HG02610 (cell line): ENCODE results near the gene UBE2D1.

Experiments used
- ATAC-seq: cut with Tn5 transposase; IDR thresholded peaks from one replicate; pipeline ENCODE4 v1.9.1; 2021; ENCODE audit warnings: mild to moderate bottlenecking, moderate library complexity; ENCODE audit not compliant: unreplicated experiment

Gene UBE2D1

GRCh38 chr10:58334817-58335305 is at the start of gene UBE2D1:
TSS of gene UBE2D1 (plus strand) at chr10:58335006. CDS start at chr10:58335202, 196 bp downstream.
- peak; percentile 99 for ATAC-seq

GRCh38 chr10:58291538-58292174 is 43.1 kb upstream of the UBE2D1 start:
- peak; percentile 77 for ATAC-seq

GRCh38 chr10:58293989-58294388 is 40.8 kb upstream of the UBE2D1 start:
- ATAC-seq = no peak

- ATAC-seq = peak; percentile 86
These were observed 35.2 kb upstream of the UBE2D1 start for GRCh38 chr10:58299580-58299979.

GRCh38 chr10:58300676-58301075 is 34.1 kb upstream of the UBE2D1 start:
- ATAC-seq = no peak

GRCh38 chr10:58302254-58302653 is 32.6 kb upstream of the UBE2D1 start:
- no peak for ATAC-seq

- ATAC-seq = no peak
These were observed 30.6 kb upstream of the UBE2D1 start for GRCh38 chr10:58304099-58304633.

- no peak for ATAC-seq
These were observed 29.0 kb upstream of the UBE2D1 start for GRCh38 chr10:58305821-58306220.

GRCh38 chr10:58307676-58308075 is 27.1 kb upstream of the UBE2D1 start:
- no peak for ATAC-seq

- no peak for ATAC-seq
These were observed 23.8 kb upstream of the UBE2D1 start for GRCh38 chr10:58311026-58311425.

GRCh38 chr10:58316874-58317273 is 17.9 kb upstream of the UBE2D1 start:
- ATAC-seq = no peak

- no peak for ATAC-seq
These were observed 16.5 kb upstream of the UBE2D1 start for GRCh38 chr10:58318346-58318745.

GRCh38 chr10:58319599-58319998 is 15.2 kb upstream of the UBE2D1 start:
- ATAC-seq = no peak

GRCh38 chr10:58320351-58321049 is 14.3 kb upstream of the UBE2D1 start:
- no peak for ATAC-seq

GRCh38 chr10:58322072-58322834 is 12.6 kb upstream of the UBE2D1 start:
- ATAC-seq = peak; percentile 86

GRCh38 chr10:58322835-58323209 is 12.0 kb upstream of the UBE2D1 start:
- no peak for ATAC-seq

- ATAC-seq = no peak
These were observed 7.8 kb upstream of the UBE2D1 start for GRCh38 chr10:58326967-58327381.

GRCh38 chr10:58328233-58328632 is 6.6 kb upstream of the UBE2D1 start:
- ATAC-seq = no peak

GRCh38 chr10:58330431-58330830 is 4.4 kb upstream of the UBE2D1 start:
- ATAC-seq = no peak

- no peak for ATAC-seq
These were observed 3.2 kb upstream of the UBE2D1 start for GRCh38 chr10:58331646-58332045.

- ATAC-seq = peak; percentile 36
These were observed 650 bp downstream of the UBE2D1 start for GRCh38 chr10:58335306-58336005.
